MM.1S (cell line): ENCODE data around the gene METTL16.

Experiments used
- DNase-seq: peaks from one replicate; pipeline ENCODE4 v3.0.0-alpha.2; 2015
- H2AFZ ChIP-seq: fragments of 300-600 bp; sonication (generic); 2 replicates; pipeline ENCODE4 v1.6.0; 2016; ENCODE audit warnings: antibody characterized with exemption, low read length
- H3F3A ChIP-seq: fragments of 300-600 bp; sonication (generic); 2 replicates; pipeline ENCODE4 v1.6.1; 2016; ENCODE audit warnings: mild to moderate bottlenecking, antibody characterized with exemption, low read length, moderate library complexity, mixed read lengths; ENCODE audit not compliant: insufficient read depth
- H3K27ac ChIP-seq: fragments of 300-600 bp; sonication (generic); 2 replicates; pipeline ENCODE4 v1.5.1; 2016; ENCODE audit warnings: mild to moderate bottlenecking, low read length
- H3K27me3 ChIP-seq: fragments of 300-600 bp; sonication (generic); replicated peaks from 2 replicates; pipeline ENCODE4 v1.6.0; 2016; ENCODE audit warnings: low read length; ENCODE audit not compliant: insufficient read depth
- H3K36me3 ChIP-seq: fragments of 300-600 bp; sonication (generic); replicated peaks from 2 replicates; pipeline ENCODE4 v1.6.1; 2016; ENCODE audit warnings: mild to moderate bottlenecking, low read length, mixed read lengths; ENCODE audit not compliant: insufficient read depth
- H3K4me1 ChIP-seq: fragments of 300-600 bp; sonication (generic); 2 replicates; pipeline ENCODE4 v1.6.1; 2016; ENCODE audit warnings: low read length, mixed read lengths
- H3K4me2 ChIP-seq: fragments of 300-600 bp; sonication (generic); 2 replicates; pipeline ENCODE4 v1.6.0; 2016; ENCODE audit warnings: low read depth, low read length
- H3K4me3 ChIP-seq: fragments of 300-600 bp; sonication (generic); 2 replicates; pipeline ENCODE4 v1.5.1; 2016; ENCODE audit warnings: low read length, mixed read lengths
- H3K79me2 ChIP-seq: fragments of 300-600 bp; sonication (generic); 2 replicates; pipeline ENCODE4 v1.6.1; 2016; ENCODE audit warnings: mixed run types, low read length, mixed read lengths
- H3K9ac ChIP-seq: fragments of 300-600 bp; sonication (generic); 2 replicates; pipeline ENCODE4 v1.6.1; 2016; ENCODE audit warnings: low read length, mixed read lengths
- H3K9me2 ChIP-seq: fragments of 300-600 bp; sonication (generic); replicated peaks from 2 replicates; pipeline ENCODE4 v1.6.1; 2016; ENCODE audit warnings: mild to moderate bottlenecking, low read length, mixed read lengths; ENCODE audit not compliant: insufficient read depth
- H3K9me3 ChIP-seq: fragments of 300-600 bp; sonication (generic); replicated peaks from 2 replicates; pipeline ENCODE4 v1.6.1; 2016; ENCODE audit warnings: mild to moderate bottlenecking, low read length, mixed read lengths; ENCODE audit not compliant: insufficient read depth
- H4K20me1 ChIP-seq: fragments of 300-600 bp; sonication (generic); 2 replicates; pipeline ENCODE4 v1.6.1; 2016; ENCODE audit warnings: mild to moderate bottlenecking, low read length, moderate library complexity, mixed read lengths; ENCODE audit not compliant: insufficient read depth
- EZH2 ChIP-seq: fragments of 300-600 bp; sonication (generic); optimal IDR thresholded peaks from 2 replicates; pipeline ENCODE3; 2017; ENCODE audit warnings: low read depth, mild to moderate bottlenecking, antibody characterized with exemption, low read length, mixed read lengths
- EZH2phosphoT487 ChIP-seq: fragments of 300-600 bp; sonication (generic); IDR thresholded peaks from 2 replicates; pipeline ENCODE4 v1.6.1; 2018; ENCODE audit warnings: antibody characterized with exemption, low read length
- TF ChIP-seq, protein P1 (sequence below): fragments of 300-600 bp; sonication (generic); IDR thresholded peaks from 2 replicates; pipeline ENCODE4 v1.5.1; 2016; ENCODE audit warnings: antibody characterized with exemption, low read length, mixed read lengths

METTL16 gene

DNA sequence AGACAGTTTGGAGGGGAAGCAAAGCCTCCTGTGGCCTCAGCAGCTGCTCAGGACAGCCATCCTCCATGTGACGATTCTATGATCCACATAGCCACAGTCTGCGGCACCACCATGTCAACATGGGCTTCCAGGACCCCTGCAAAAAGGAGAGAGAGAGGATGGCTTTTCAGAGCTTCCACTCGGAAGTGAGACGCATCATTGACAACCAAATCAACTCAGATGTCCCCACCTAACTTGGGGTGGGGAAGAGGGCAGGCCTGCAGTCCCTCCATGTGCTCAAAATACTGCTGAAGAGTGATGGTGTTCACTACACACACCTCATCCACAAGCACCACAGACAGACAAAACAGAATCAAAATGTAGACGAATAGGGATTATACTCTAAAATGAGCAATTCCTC is 5.9 kb upstream of the METTL16 start:
- Histone ChIP-seq H4K20me1 (no peaks in the 10 kb centered on the region), H3K9ac (no peak overlapping the region), H3K4me3 (no peak overlapping the region), H3K27me3 (no peaks in the 10 kb centered on the region), H2AFZ (no peak overlapping the region), H3K4me2 (no peak overlapping the region), H3K4me1 (no peaks in the 10 kb centered on the region), H3K9me3 (no peaks in the 10 kb centered on the region), H3K36me3 (no peaks in the 10 kb centered on the region), H3K9me2 (no peaks in the 10 kb centered on the region), H3K27ac (no peak overlapping the region), H3F3A (no peaks in the 10 kb centered on the region), H3K79me2 (no peaks in the 10 kb centered on the region)
- DNase-seq, result no peak
- no peak for TF ChIP-seq EZH2phosphoT487
- TF ChIP-seq, protein P1, sequence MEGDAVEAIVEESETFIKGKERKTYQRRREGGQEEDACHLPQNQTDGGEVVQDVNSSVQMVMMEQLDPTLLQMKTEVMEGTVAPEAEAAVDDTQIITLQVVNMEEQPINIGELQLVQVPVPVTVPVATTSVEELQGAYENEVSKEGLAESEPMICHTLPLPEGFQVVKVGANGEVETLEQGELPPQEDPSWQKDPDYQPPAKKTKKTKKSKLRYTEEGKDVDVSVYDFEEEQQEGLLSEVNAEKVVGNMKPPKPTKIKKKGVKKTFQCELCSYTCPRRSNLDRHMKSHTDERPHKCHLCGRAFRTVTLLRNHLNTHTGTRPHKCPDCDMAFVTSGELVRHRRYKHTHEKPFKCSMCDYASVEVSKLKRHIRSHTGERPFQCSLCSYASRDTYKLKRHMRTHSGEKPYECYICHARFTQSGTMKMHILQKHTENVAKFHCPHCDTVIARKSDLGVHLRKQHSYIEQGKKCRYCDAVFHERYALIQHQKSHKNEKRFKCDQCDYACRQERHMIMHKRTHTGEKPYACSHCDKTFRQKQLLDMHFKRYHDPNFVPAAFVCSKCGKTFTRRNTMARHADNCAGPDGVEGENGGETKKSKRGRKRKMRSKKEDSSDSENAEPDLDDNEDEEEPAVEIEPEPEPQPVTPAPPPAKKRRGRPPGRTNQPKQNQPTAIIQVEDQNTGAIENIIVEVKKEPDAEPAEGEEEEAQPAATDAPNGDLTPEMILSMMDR, result no peak
- no peak for TF ChIP-seq EZH2

DNA sequence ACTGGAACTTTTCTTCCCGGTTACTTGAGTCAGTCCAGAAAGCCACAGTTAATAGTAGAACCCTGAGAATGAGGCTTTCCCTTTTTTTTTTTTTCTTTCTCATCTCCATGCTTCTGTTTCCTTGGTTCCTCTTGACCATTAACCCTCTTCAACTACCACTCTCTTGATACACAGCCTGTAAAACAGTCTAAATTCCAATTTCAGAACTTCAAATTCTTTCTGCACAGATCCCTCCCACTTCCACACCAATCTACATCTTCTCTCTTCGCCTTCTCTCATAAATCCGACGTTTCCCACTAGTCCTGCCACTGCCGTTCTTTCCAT is 588 bp downstream of the METTL16 start:
- Histone ChIP-seq H3K4me2 (peak overlapping the region; percentile 66), H3K27me3 (no peaks in the 10 kb centered on the region), H3K27ac (peak overlapping the region; percentile 73), H3F3A (peaks cover 12% of the 10 kb centered on the region; the same call in 1 of the 2 replicates), H2AFZ (peak overlapping the region; percentile 72), H3K4me3 (peak overlapping the region; percentile 88), H3K79me2 (peaks cover 38% of the 10 kb centered on the region), H3K9ac (peak overlapping the region; percentile 76), H4K20me1 (no peaks in the 10 kb centered on the region), H3K4me1 (peaks cover 11% of the 10 kb centered on the region), H3K9me2 (no peaks in the 10 kb centered on the region), H3K36me3 (no peaks in the 10 kb centered on the region), H3K9me3 (no peaks in the 10 kb centered on the region)
- no peak for DNase-seq
- TF ChIP-seq, protein P1, result no peak
- TF ChIP-seq EZH2 (no peak), EZH2phosphoT487 (no peak)

DNA sequence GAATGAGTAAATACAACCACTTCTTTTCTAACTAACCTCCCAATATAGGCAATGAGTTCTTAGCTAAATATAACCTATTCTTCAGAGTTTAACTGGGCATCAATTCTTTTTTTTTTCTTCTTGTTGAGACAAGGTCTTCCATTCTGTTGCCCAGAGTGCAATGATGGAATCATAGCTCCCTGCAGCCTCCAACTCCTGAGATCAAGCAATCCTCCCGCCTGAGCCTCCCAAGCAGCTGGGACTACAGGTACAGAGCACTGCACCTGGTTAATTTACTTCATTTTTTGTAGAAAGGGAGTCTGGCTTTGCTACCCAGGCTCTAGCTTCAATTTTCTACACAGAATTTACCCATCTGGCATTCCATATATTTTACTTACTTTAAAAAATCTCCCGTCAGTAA is 1.1 kb downstream of the METTL16 start:
- Histone ChIP-seq H3K4me3 (peak overlapping the region; percentile 88), H2AFZ (no peak overlapping the region), H3K27ac (peak overlapping the region; percentile 73; the same call in 1 of the 2 replicates), H3K27me3 (no peaks in the 10 kb centered on the region), H3K9me2 (no peaks in the 10 kb centered on the region), H3F3A (peaks cover 12% of the 10 kb centered on the region; the same call in 1 of the 2 replicates), H3K4me2 (peak overlapping the region; percentile 66), H3K79me2 (peaks cover 42% of the 10 kb centered on the region), H4K20me1 (no peaks in the 10 kb centered on the region), H3K4me1 (peaks cover 11% of the 10 kb centered on the region), H3K9ac (peak overlapping the region; percentile 76), H3K9me3 (no peaks in the 10 kb centered on the region), H3K36me3 (no peaks in the 10 kb centered on the region)
- no peak for DNase-seq
- TF ChIP-seq EZH2 (no peak), EZH2phosphoT487 (no peak)
- TF ChIP-seq, protein P1, result no peak
